H1 (cell line): Measurements from ENCODE around the gene ASXL1. TPM values are rescaled to one million over a fixed set of nuclear protein-coding genes. Genes with fewer than 3 reads are reported as not detected.
A peak's percentile ranks its signal among the peaks of the same experiment; 100 is the strongest.

Experiments
- CTCF ChIA-PET: fragments of 300-600 bp; sonication (Branson Sonifier 250); formaldehyde crosslinking; loops from one replicate; lab custom pipeline; 2021; ENCODE audit not compliant: partially characterized antibody; lab: Charles Lee
- POLR2A ChIA-PET: fragments of 300-600 bp; sonication (Branson Sonifier 250); formaldehyde crosslinking; loops from one replicate; lab custom pipeline; 2021; ENCODE audit warnings: inconsistent platforms; ENCODE audit not compliant: partially characterized antibody; lab: Charles Lee
- DNase-seq, 2 experiments: peaks; one replicate each; pipeline versions ENCODE4 v3.0.0 to v3.0.0-alpha.2; 2010 to 2022; ENCODE audit warnings: low spot score in 2 of 2, low read depth in 1 of 2, mixed read lengths in 1 of 2
- FAIRE-seq: peaks from 2 replicates; lab custom pipeline; 2011; peaks lifted over from hg19 to GRCh38; lab: Jason Lieb, UNC
- H2AFZ ChIP-seq: 2 replicates; pipeline ENCODE4 v1.8.1; 2012; ENCODE audit warnings: low read length, inconsistent platforms
- H2AK5ac ChIP-seq: 2 replicates; pipeline ENCODE4 v1.6.1; 2013; ENCODE audit warnings: low read depth, low read length
- H2BK120ac ChIP-seq: replicated peaks from 2 replicates; pipeline ENCODE3; 2013; ENCODE audit warnings: low read depth, low read length, inconsistent platforms
- H2BK12ac ChIP-seq: 2 replicates; pipeline ENCODE4 v1.6.1; 2013; ENCODE audit warnings: low read depth, low read length
- H2BK15ac ChIP-seq: 2 replicates; pipeline ENCODE4 v1.6.1; 2013; ENCODE audit warnings: low read length
- H2BK20ac ChIP-seq: 2 replicates; pipeline ENCODE4 v1.6.1; 2013; ENCODE audit warnings: low read length
- H2BK5ac ChIP-seq: 2 replicates; pipeline ENCODE4 v1.6.1; 2013; ENCODE audit warnings: low read depth, low read length
- H3K14ac ChIP-seq: 2 replicates; pipeline ENCODE4 v1.6.1; 2013; ENCODE audit warnings: inconsistent platforms; ENCODE audit not compliant: insufficient read length
- H3K18ac ChIP-seq: 2 replicates; pipeline ENCODE4 v1.6.1; 2013; ENCODE audit warnings: low read length; ENCODE audit errors: extremely low read depth
- H3K23ac ChIP-seq: 2 replicates; pipeline ENCODE4 v1.6.1; 2013; ENCODE audit warnings: inconsistent platforms; ENCODE audit not compliant: insufficient read length
- H3K23me2 ChIP-seq: 2 replicates; pipeline ENCODE4 v1.6.1; 2013; ENCODE audit warnings: low read depth, low read length
- H3K27ac ChIP-seq: 2 replicates; pipeline ENCODE4 v1.6.1; 2011; ENCODE audit warnings: low read depth, low read length, inconsistent platforms
- H3K27me3 ChIP-seq, 4 experiments: replicated peaks in 1 of 4; 1 replicate in 1 of 4; 2 replicates in 3 of 4; pipeline versions ENCODE4 v1.6.1 to v1.8.1; 2011 to 2013; ENCODE audit warnings: low read length in 3 of 4, mild to moderate bottlenecking in 3 of 4, inconsistent platforms in 2 of 4, mixed read lengths in 2 of 4, moderate library complexity in 1 of 4; ENCODE audit not compliant: control insufficient read depth in 3 of 4, insufficient read depth in 3 of 4; ENCODE audit errors: extremely low read depth in 1 of 4
- H3K36me3 ChIP-seq, 4 experiments: 2 replicates each; pipeline versions ENCODE4 v1.6.1 to v1.8.1; 2011 to 2013; ENCODE audit warnings: mild to moderate bottlenecking in 4 of 4, low read length in 3 of 4, moderate library complexity in 2 of 4, control low read depth in 1 of 4, inconsistent platforms in 1 of 4; ENCODE audit not compliant: insufficient read depth in 4 of 4, control insufficient read depth in 2 of 4
- H3K4ac ChIP-seq: replicated peaks from 2 replicates; pipeline ENCODE3; 2013; ENCODE audit warnings: low read length, low read depth, mixed read lengths, inconsistent platforms; ENCODE audit not compliant: insufficient read length
- H3K4me1 ChIP-seq, 4 experiments: replicated peaks in 1 of 4; 1 replicate in 1 of 4; 2 replicates in 3 of 4; pipeline versions ENCODE4 v1.6.1 to v1.8.1; 2011 to 2013; ENCODE audit warnings: low read length in 3 of 4, inconsistent platforms in 2 of 4, mixed read lengths in 1 of 4; ENCODE audit not compliant: insufficient read depth in 4 of 4, control insufficient read depth in 3 of 4
- H3K4me2 ChIP-seq, 2 experiments: 2 replicates each; pipeline versions ENCODE4 v1.6.1 to v1.8.1; 2011 to 2013; ENCODE audit warnings: low read depth in 2 of 2, low read length in 2 of 2, control low read depth in 1 of 2, inconsistent platforms in 1 of 2, mild to moderate bottlenecking in 1 of 2; ENCODE audit not compliant: insufficient read depth in 1 of 2
- H3K4me3 ChIP-seq, 4 experiments: fragments of 200-600, 300-600 bp in 1 of 4; sonication (generic), shearing (Covaris generic), sonication (Bioruptor Twin) in 1 of 4; 2 replicates each; pipeline versions ENCODE4 v1.5.1 to v1.8.1; 2011 to 2016; ENCODE audit warnings: low read length in 4 of 4, low read depth in 3 of 4, control low read depth in 2 of 4, inconsistent platforms in 2 of 4, mild to moderate bottlenecking in 2 of 4, mixed read lengths in 1 of 4, moderate library complexity in 1 of 4; ENCODE audit not compliant: insufficient read depth in 2 of 4; ENCODE audit errors: extremely low read depth in 1 of 4
- H3K56ac ChIP-seq: replicated peaks from 2 replicates; pipeline ENCODE3; 2013; ENCODE audit warnings: low read depth, mild to moderate bottlenecking, mixed read lengths, low read length, inconsistent platforms; ENCODE audit not compliant: insufficient read length
- H3K79me1 ChIP-seq: 2 replicates; pipeline ENCODE4 v1.6.1; 2013; ENCODE audit warnings: low read depth, low read length, control low read depth
- H3K79me2 ChIP-seq, 2 experiments: 2 replicates each; pipeline versions ENCODE4 v1.6.1 to v1.8.1; 2012 to 2013; ENCODE audit warnings: low read length in 2 of 2, mild to moderate bottlenecking in 2 of 2, inconsistent platforms in 1 of 2; ENCODE audit not compliant: insufficient read depth in 2 of 2, control insufficient read depth in 1 of 2
- H3K9ac ChIP-seq, 4 experiments: replicated peaks in 1 of 4; 1 replicate in 1 of 4; 2 replicates in 3 of 4; pipeline versions ENCODE4 v1.6.1 to v1.8.1; 2011 to 2013; ENCODE audit warnings: low read depth in 3 of 4, low read length in 3 of 4, control low read depth in 2 of 4, mild to moderate bottlenecking in 2 of 4, moderate library complexity in 2 of 4, inconsistent platforms in 1 of 4; ENCODE audit errors: extremely low read depth in 1 of 4
- H3K9me3 ChIP-seq, 2 experiments: 2 replicates each; pipeline versions ENCODE4 v1.6.1 to v1.8.1; 2012 to 2013; ENCODE audit warnings: mild to moderate bottlenecking in 2 of 2, moderate library complexity in 2 of 2, control low read depth in 1 of 2, inconsistent platforms in 1 of 2, low read depth in 1 of 2, low read length in 1 of 2, mixed read lengths in 1 of 2; ENCODE audit not compliant: insufficient read depth in 2 of 2
- H4K20me1 ChIP-seq, 2 experiments: replicated peaks in 1 of 2; 2 replicates each; pipeline versions ENCODE3 to v1.8.1; 2011 to 2013; ENCODE audit warnings: inconsistent platforms in 2 of 2, low read length in 2 of 2, mild to moderate bottlenecking in 1 of 2; ENCODE audit not compliant: insufficient read depth in 2 of 2, control insufficient read depth in 1 of 2
- H4K5ac ChIP-seq: 2 replicates; pipeline ENCODE4 v1.6.1; 2013; ENCODE audit warnings: low read length, low read depth, mixed read lengths, inconsistent platforms; ENCODE audit not compliant: insufficient read length
- H4K8ac ChIP-seq: 2 replicates; pipeline ENCODE4 v1.8.0; 2013; ENCODE audit warnings: mild to moderate bottlenecking, moderate library complexity, low read length, inconsistent platforms; ENCODE audit not compliant: insufficient read depth; ENCODE audit errors: extremely low read depth
- H4K91ac ChIP-seq: replicated peaks from 2 replicates; pipeline ENCODE3; 2013; ENCODE audit warnings: low read length, mixed read lengths, inconsistent platforms; ENCODE audit not compliant: insufficient read length
- E2F6 ChIP-seq: IDR thresholded peaks from 2 replicates; pipeline ENCODE4 v1.6.1; 2012; ENCODE audit warnings: inconsistent platforms
- EGR1 ChIP-seq: IDR thresholded peaks from 2 replicates; pipeline ENCODE4 v1.6.1; 2011; ENCODE audit warnings: low read depth, low read length, borderline replicate concordance
- MAX ChIP-seq: IDR thresholded peaks from 2 replicates; pipeline ENCODE4 v1.6.1; 2012; ENCODE audit warnings: inconsistent platforms
- NRF1 ChIP-seq: IDR thresholded peaks from 2 replicates; pipeline ENCODE4 v1.6.1; 2011; ENCODE audit warnings: mild to moderate bottlenecking, low read depth, low read length, improper control_type of control experiment
- PHF8 ChIP-seq: fragments of 200-600 bp; sonication (generic); conservative IDR thresholded peaks from 2 replicates; pipeline ENCODE4 v1.7.1; 2012; ENCODE audit warnings: low read depth, mild to moderate bottlenecking, inconsistent platforms, low read length, moderate library complexity
- POLR2AphosphoS5 ChIP-seq: IDR thresholded peaks from 2 replicates; pipeline ENCODE4 v1.6.1; 2011; ENCODE audit warnings: low read depth, low read length
- SP2 ChIP-seq: IDR thresholded peaks from 2 replicates; pipeline ENCODE4 v1.6.1; 2012; ENCODE audit warnings: mild to moderate bottlenecking, low read length, inconsistent platforms
- TAF1 ChIP-seq: IDR thresholded peaks from 2 replicates; pipeline ENCODE4 v1.6.1; 2011; ENCODE audit warnings: mild to moderate bottlenecking, low read depth, low read length
- TEAD4 ChIP-seq: IDR thresholded peaks from 2 replicates; pipeline ENCODE4 v1.6.1; 2012; ENCODE audit warnings: low read depth, low read length, inconsistent platforms, mixed read lengths
- YY1 ChIP-seq: IDR thresholded peaks from 2 replicates; pipeline ENCODE4 v1.6.1; 2011; ENCODE audit warnings: low read depth, mild to moderate bottlenecking, low read length
- WGBS, 2 experiments: shearing (Covaris generic) in 1 of 2; methylation state at CpG; one replicate each; pipeline versions ENCODE4 v1.1.6 to v1.1.7; 2013 to 2015; ENCODE audit warnings: low lambda C conversion rate in 2 of 2, mixed read lengths in 2 of 2, inconsistent platforms in 1 of 2, low coverage in 1 of 2, missing lambda C conversion rate in 1 of 2; ENCODE audit not compliant: insufficient replicate concordance in 2 of 2, insufficient coverage in 1 of 2, insufficient read length in 1 of 2; ENCODE audit errors: extremely low coverage in 1 of 2, missing lambda C conversion rate in 1 of 2; 5-methylcytosine and 5-hydroxymethylcytosine counted together
- polyA plus RNA-seq, 7 experiments: library from polyadenylated mRNA; depleted of rRNA in 3 of 7; stranded (reverse) in 5 of 7; unstranded in 2 of 7; fragments of >200 nt in 5 of 7; fragments of 200-250 nt in 2 of 7; gene quantifications; 1 replicate in 5 of 7; 2 replicates in 1 of 7; 4 replicates in 1 of 7; pipeline versions ENCODE4 v1.2.1 to v1.2.3, GENCODE V29; 2011 to 2013; ENCODE audit warnings: missing spikeins in 2 of 7, mixed read lengths in 2 of 7
- total RNA-seq: library from RNA; stranded (reverse); fragmentation: NEBNext Ultra II Directional; extraction: Animal tissue kit (Norgen Biotek cat#: 25700); gene quantifications from 2 replicates; pipeline ENCODE4 v1.2.1, GENCODE V29; 2021

Gene ASXL1
- total and polyA plus RNA-seq, 2 of the 8 experiments (the other 6 are each of a cell fraction or from before 2014, with no cell fraction given), result 10.6 to 26.5 TPM

GRCh38 chr20:32474967-32475811 is 117.1 kb downstream of the ASXL1 start:
- Histone ChIP-seq H2BK120ac (no peak overlapping the region), H2AK5ac (no peak overlapping the region; the same call in 1 of the 2 replicates), H3K9ac (peak overlapping the region in 1 of 4 experiments; percentile 42; a peak in 4 of 7 replicates), H3K79me1 (peaks cover 22% of the 10 kb centered on the region), H3K18ac (peak overlapping the region; percentile 95), H3K56ac (no peak overlapping the region), H2BK12ac (peak overlapping the region; percentile 29; the same call in 1 of the 2 replicates), H4K20me1 (peaks cover 12 to 53% of the 10 kb centered on the region in 2 experiments), H3K4ac (no peak overlapping the region), H3K27ac (peak overlapping the region; percentile 68), H2BK20ac (no peak overlapping the region), H3K4me2 (peak overlapping the region; percentile 60 to 66), H3K27me3 (no peaks in the 10 kb centered on the region), H4K8ac (peak overlapping the region; percentile 85), H3K23ac (no peak overlapping the region), H3K14ac (no peak overlapping the region), H4K5ac (no peak overlapping the region), H2BK5ac (peak overlapping the region; percentile 90; the same call in 1 of the 2 replicates), H3K4me3 (peak overlapping the region in 2 of 4 experiments; percentile 23 to 39; a peak in 3 of 8 replicates), H3K9me3 (no peaks in the 10 kb centered on the region), H3K4me1 (peaks cover 14 to 40% (median 34%) of the 10 kb centered on the region in 4 experiments), H2AFZ (no peak overlapping the region), H3K79me2 (peaks cover 26 to 86% of the 10 kb centered on the region in 2 experiments), H2BK15ac (no peak overlapping the region), H3K23me2 (no peaks in the 10 kb centered on the region; the same call in 1 of the 2 replicates), H4K91ac (peak overlapping the region; percentile 44), H3K36me3 (peaks cover 0 to 3% (median 1%) of the 10 kb centered on the region in 4 experiments; a peak in 2 of 8 replicates)
- 35% methylated on average over 24 of the region's 28 CpGs; no CpG with 5 or more reads in 1 of the 2 experiments for WGBS, 2 experiments
- DNase-seq (peak in 1 of 2 experiments; percentile 65), FAIRE-seq (no peak)
- ChIA-PET POLR2A (interaction anchor here (0.6 to 1.9 kb wide), 8 partner anchors 7 to 338 kb away, joined by 3 to 6 read pairs (median 4); no protein-coding TSS in a partner anchor), CTCF (interaction anchor here (1.2 to 2.5 kb wide), 4 partner anchors 9 to 33 kb away, joined by 3 to 10 read pairs (median 7); no protein-coding TSS in a partner anchor)
- TF ChIP-seq POLR2AphosphoS5, result no peak
- 0 out of 2 replicates have a peak, but pooled peaks have one; percentile 41 for TF ChIP-seq E2F6
- peak; percentile 61; the same call in 1 of the 2 replicates for TF ChIP-seq TEAD4
- TF ChIP-seq PHF8, result no peak
- no peak for TF ChIP-seq SP2
- peak; percentile 70 for TF ChIP-seq MAX
- 0 out of 2 replicates have a peak, but pooled peaks have one; percentile 10 for TF ChIP-seq YY1
- no peak for TF ChIP-seq EGR1
- TF ChIP-seq TAF1, result peak; percentile 47; the same call in 1 of the 2 replicates
- no peak for TF ChIP-seq NRF1
